ENCODE measurements around the gene FGFR3. TPM values are rescaled to one million over a fixed set of nuclear protein-coding genes. Genes with fewer than 3 reads are reported as not detected.
"Not testable (repeated sequence)": the region's sequence is repeated elsewhere in the genome, so short reads cannot be mapped to it uniquely, and the experiment has no call there.

FGFR3 gene
- polyA plus RNA-seq, 1 donor from 2014 or later, result 0.48 TPM

DNA sequence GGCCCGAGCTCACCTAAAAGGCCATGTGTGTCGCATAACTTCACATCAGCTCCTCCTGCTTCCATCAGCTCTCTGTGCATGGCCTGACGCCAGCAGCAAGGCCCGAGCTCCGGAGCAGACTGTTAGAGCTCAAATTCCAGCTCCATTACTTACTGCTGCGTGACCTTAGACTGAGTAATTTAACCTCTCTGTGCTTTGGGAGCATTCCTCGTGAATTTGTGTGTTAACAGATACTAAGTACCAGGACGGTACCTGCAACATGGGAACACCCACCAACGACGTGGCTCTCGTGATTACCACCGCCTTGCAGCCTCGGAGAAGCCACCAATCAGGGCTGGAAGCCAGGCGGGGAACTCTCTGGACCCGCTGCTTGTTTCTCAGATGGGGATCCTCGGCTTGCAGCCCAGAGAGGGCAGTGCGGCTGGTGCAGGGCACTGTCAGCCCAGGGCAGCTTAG lies 49.9 kb downstream of the FGFR3 start:
- no peak overlapping the region for H2AFZ ChIP-seq (ENCODE audit: low read depth, low read length)
- H3K4me2 ChIP-seq (ENCODE audit: low read length), result no peak overlapping the region
- H3K79me2 ChIP-seq (replicated peaks; ENCODE audit: insufficient read depth, low read length), result no peaks in the 10 kb centered on the region
- H3K27ac ChIP-seq (ENCODE audit: low read length), result no peak overlapping the region
- no peaks in the 10 kb centered on the region for H3K27me3 ChIP-seq (ENCODE audit: insufficient read depth, low read depth, low read length)
- TF ChIP-seq EZH2 (IDR thresholded peaks at IDR 0.05; ENCODE audit: borderline replicate concordance, insufficient read depth, low read length, poor library complexity, severe bottlenecking) (no peak), CTCF (IDR thresholded peaks at IDR 0.05; ENCODE audit: poor library complexity, severe bottlenecking) (no peak), SMC3 (conservative IDR thresholded peaks at IDR 0.05; ENCODE audit: poor library complexity) (no peak), EP300 (conservative IDR thresholded peaks at IDR 0.05; ENCODE audit: poor library complexity, severe bottlenecking) (no peak), MXI1 (conservative IDR thresholded peaks at IDR 0.05; ENCODE audit: poor library complexity, severe bottlenecking) (no peak), RAD21 (conservative IDR thresholded peaks at IDR 0.05) (no peak), TAF1 (IDR thresholded peaks at IDR 0.05; ENCODE audit: low read depth) (no peak), POLR2AphosphoS5 (IDR thresholded peaks at IDR 0.05) (no peak)
- TF ChIP-seq, protein P1, sequence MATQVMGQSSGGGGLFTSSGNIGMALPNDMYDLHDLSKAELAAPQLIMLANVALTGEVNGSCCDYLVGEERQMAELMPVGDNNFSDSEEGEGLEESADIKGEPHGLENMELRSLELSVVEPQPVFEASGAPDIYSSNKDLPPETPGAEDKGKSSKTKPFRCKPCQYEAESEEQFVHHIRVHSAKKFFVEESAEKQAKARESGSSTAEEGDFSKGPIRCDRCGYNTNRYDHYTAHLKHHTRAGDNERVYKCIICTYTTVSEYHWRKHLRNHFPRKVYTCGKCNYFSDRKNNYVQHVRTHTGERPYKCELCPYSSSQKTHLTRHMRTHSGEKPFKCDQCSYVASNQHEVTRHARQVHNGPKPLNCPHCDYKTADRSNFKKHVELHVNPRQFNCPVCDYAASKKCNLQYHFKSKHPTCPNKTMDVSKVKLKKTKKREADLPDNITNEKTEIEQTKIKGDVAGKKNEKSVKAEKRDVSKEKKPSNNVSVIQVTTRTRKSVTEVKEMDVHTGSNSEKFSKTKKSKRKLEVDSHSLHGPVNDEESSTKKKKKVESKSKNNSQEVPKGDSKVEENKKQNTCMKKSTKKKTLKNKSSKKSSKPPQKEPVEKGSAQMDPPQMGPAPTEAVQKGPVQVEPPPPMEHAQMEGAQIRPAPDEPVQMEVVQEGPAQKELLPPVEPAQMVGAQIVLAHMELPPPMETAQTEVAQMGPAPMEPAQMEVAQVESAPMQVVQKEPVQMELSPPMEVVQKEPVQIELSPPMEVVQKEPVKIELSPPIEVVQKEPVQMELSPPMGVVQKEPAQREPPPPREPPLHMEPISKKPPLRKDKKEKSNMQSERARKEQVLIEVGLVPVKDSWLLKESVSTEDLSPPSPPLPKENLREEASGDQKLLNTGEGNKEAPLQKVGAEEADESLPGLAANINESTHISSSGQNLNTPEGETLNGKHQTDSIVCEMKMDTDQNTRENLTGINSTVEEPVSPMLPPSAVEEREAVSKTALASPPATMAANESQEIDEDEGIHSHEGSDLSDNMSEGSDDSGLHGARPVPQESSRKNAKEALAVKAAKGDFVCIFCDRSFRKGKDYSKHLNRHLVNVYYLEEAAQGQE (IDR thresholded peaks at IDR 0.05; ENCODE audit: borderline replicate concordance), result no peak
- no peaks in the 10 kb centered on the region for H3K36me3 ChIP-seq (ENCODE audit: insufficient read depth, low read length)
- no peak overlapping the region for H3K4me3 ChIP-seq (ENCODE audit: low read length)
- H3K9ac ChIP-seq (ENCODE audit: low read length), result no peak overlapping the region
- H3K9me3 ChIP-seq (ENCODE audit: low read length), result no peaks in the 10 kb centered on the region
- H3K9me2 ChIP-seq (ENCODE audit: insufficient read depth, low read length), result no peaks in the 10 kb centered on the region
- H3F3A ChIP-seq (ENCODE audit: insufficient read depth, low read length, poor library complexity, severe bottlenecking), result no peaks in the 10 kb centered on the region
- no peaks in the 10 kb centered on the region for H4K20me1 ChIP-seq (ENCODE audit: insufficient read depth)

- Histone ChIP-seq H3K9ac (ENCODE audit: low read length) (no peak overlapping the region), H3K27ac (ENCODE audit: low read length) (no peak overlapping the region), H3K9me2 (ENCODE audit: insufficient read depth, low read length) (no peaks in the 10 kb centered on the region), H3F3A (ENCODE audit: insufficient read depth, low read length, poor library complexity, severe bottlenecking) (no peaks in the 10 kb centered on the region), H3K4me3 (ENCODE audit: low read length) (no peak overlapping the region), H3K79me2 (replicated peaks; ENCODE audit: insufficient read depth, low read length) (no peaks in the 10 kb centered on the region), H3K27me3 (ENCODE audit: insufficient read depth, low read depth, low read length) (no peaks in the 10 kb centered on the region), H3K9me3 (ENCODE audit: low read length) (no peaks in the 10 kb centered on the region), H2AFZ (ENCODE audit: low read depth, low read length) (no peak overlapping the region), H4K20me1 (ENCODE audit: insufficient read depth) (no peaks in the 10 kb centered on the region), H3K4me2 (ENCODE audit: low read length) (no peak overlapping the region), H3K36me3 (ENCODE audit: insufficient read depth, low read length) (no peaks in the 10 kb centered on the region)
- TF ChIP-seq SMC3 (conservative IDR thresholded peaks at IDR 0.05; ENCODE audit: poor library complexity) (no peak), EZH2 (IDR thresholded peaks at IDR 0.05; ENCODE audit: borderline replicate concordance, insufficient read depth, low read length, poor library complexity, severe bottlenecking) (no peak), MXI1 (conservative IDR thresholded peaks at IDR 0.05; ENCODE audit: poor library complexity, severe bottlenecking) (no peak), RAD21 (conservative IDR thresholded peaks at IDR 0.05) (no peak), EP300 (conservative IDR thresholded peaks at IDR 0.05; ENCODE audit: poor library complexity, severe bottlenecking) (no peak), TAF1 (IDR thresholded peaks at IDR 0.05; ENCODE audit: low read depth) (no peak), CTCF (IDR thresholded peaks at IDR 0.05; ENCODE audit: poor library complexity, severe bottlenecking) (no peak), POLR2AphosphoS5 (IDR thresholded peaks at IDR 0.05) (no peak)
- TF ChIP-seq, protein P1 (IDR thresholded peaks at IDR 0.05; ENCODE audit: borderline replicate concordance), result no peak
These were observed 50.8 kb downstream of the FGFR3 start for GRCh38 chr4:1843852-1844251.

- not testable (repeated sequence) for H3K9ac ChIP-seq (ENCODE audit: low read length); H3K79me2 ChIP-seq (replicated peaks; ENCODE audit: insufficient read depth, low read length)
These were observed 51.5 kb downstream of the FGFR3 start for GRCh38 chr4:1844618-1845017.

More at GRCh38 chr4:1844618-1845017, 51.5 kb downstream of the FGFR3 start:
- H3K9me2 ChIP-seq (ENCODE audit: insufficient read depth, low read length); H3F3A ChIP-seq (ENCODE audit: insufficient read depth, low read length, poor library complexity, severe bottlenecking); H2AFZ ChIP-seq (ENCODE audit: low read depth, low read length); H3K9me3 ChIP-seq (ENCODE audit: low read length); H4K20me1 ChIP-seq (ENCODE audit: insufficient read depth); H3K36me3 ChIP-seq (ENCODE audit: insufficient read depth, low read length); H3K27me3 ChIP-seq (ENCODE audit: insufficient read depth, low read depth, low read length); H3K4me3 ChIP-seq (ENCODE audit: low read length); H3K27ac ChIP-seq (ENCODE audit: low read length); H3K4me2 ChIP-seq (ENCODE audit: low read length): not testable (repeated sequence)
